Neuronal stem cell (in vitro differentiated cells): ENCODE measurements around the gene SLC2A9.
A peak's percentile ranks its signal among the peaks of the same experiment; 100 is the strongest.
"Not testable (repeated sequence)": the region's sequence is repeated elsewhere in the genome, so short reads cannot be mapped to it uniquely, and the experiment has no call there.

ENCODE experiments used
- DNase-seq: peaks from one replicate; pipeline ENCODE4 v3.0.0-alpha.2; 2013; ENCODE audit warnings: low spot score
- H2AFZ ChIP-seq: one replicate; pipeline ENCODE4 v1.6.1; 2013; ENCODE audit warnings: mild to moderate bottlenecking, low read length, inconsistent platforms
- H2AK5ac ChIP-seq: 2 replicates; pipeline ENCODE4 v1.6.1; 2013; ENCODE audit warnings: low read depth, mild to moderate bottlenecking, inconsistent platforms, low read length, moderate library complexity, mixed read lengths
- H2BK120ac ChIP-seq: 2 replicates; pipeline ENCODE4 v1.6.1; 2013; ENCODE audit warnings: low read depth, mild to moderate bottlenecking, inconsistent platforms, low read length, moderate library complexity, mixed read lengths
- H2BK12ac ChIP-seq: one replicate; pipeline ENCODE4 v1.6.1; 2013; ENCODE audit warnings: low read length, inconsistent platforms
- H2BK15ac ChIP-seq: 2 replicates; pipeline ENCODE4 v1.6.1; 2013; ENCODE audit warnings: mild to moderate bottlenecking, low read length, inconsistent platforms, mixed read lengths
- H2BK5ac ChIP-seq: one replicate; pipeline ENCODE4 v1.6.1; 2013; ENCODE audit warnings: inconsistent platforms, mild to moderate bottlenecking, low read length, moderate library complexity
- H3K14ac ChIP-seq: one replicate; pipeline ENCODE4 v1.6.1; 2013; ENCODE audit warnings: low read length, inconsistent platforms
- H3K18ac ChIP-seq: 2 replicates; pipeline ENCODE4 v1.6.1; 2013; ENCODE audit warnings: low read length, inconsistent platforms
- H3K23ac ChIP-seq: 2 replicates; pipeline ENCODE4 v1.6.1; 2013; ENCODE audit warnings: low read depth, mild to moderate bottlenecking, mixed read lengths, low read length, inconsistent platforms; ENCODE audit not compliant: poor library complexity
- H3K27ac ChIP-seq: replicated peaks from 3 replicates; pipeline ENCODE4 v1.5.1; 2013; ENCODE audit warnings: low read length, inconsistent platforms
- H3K27me3 ChIP-seq, 3 experiments: 2 replicates each; pipeline ENCODE4 v1.6.1; 2013; ENCODE audit warnings: low read length in 3 of 3, mild to moderate bottlenecking in 2 of 3, inconsistent platforms in 1 of 3, low read depth in 1 of 3, mixed read lengths in 1 of 3, moderate library complexity in 1 of 3; ENCODE audit not compliant: control insufficient read depth in 3 of 3, insufficient read depth in 3 of 3
- H3K36me3 ChIP-seq, 2 donors: replicated peaks in 1 of 2; 2 replicates each; pipeline ENCODE4 v1.6.1; 2013; ENCODE audit warnings: low read length in 2 of 2; ENCODE audit not compliant: control insufficient read depth in 2 of 2, insufficient read depth in 2 of 2
- H3K4ac ChIP-seq: 2 replicates; pipeline ENCODE4 v1.6.1; 2013; ENCODE audit warnings: inconsistent platforms, mild to moderate bottlenecking, low read length, moderate library complexity
- H3K4me1 ChIP-seq, 2 donors: 1 replicate in 1 of 2; 2 replicates in 1 of 2; pipeline ENCODE4 v1.6.1; 2013; ENCODE audit warnings: low read length in 2 of 2, low read depth in 1 of 2; ENCODE audit not compliant: control insufficient read depth in 2 of 2, insufficient read depth in 1 of 2
- H3K4me2 ChIP-seq: one replicate; pipeline ENCODE4 v1.6.1; 2013; ENCODE audit warnings: mild to moderate bottlenecking, low read length, inconsistent platforms; ENCODE audit not compliant: insufficient read depth, poor library complexity, severe bottlenecking
- H3K4me3 ChIP-seq, 2 donors: 2 replicates each; pipeline ENCODE4 v1.5.1; 2013; ENCODE audit warnings: low read length in 2 of 2, mild to moderate bottlenecking in 2 of 2, inconsistent platforms in 1 of 2, moderate library complexity in 1 of 2
- H3K79me1 ChIP-seq: one replicate; pipeline ENCODE4 v1.6.1; 2013; ENCODE audit warnings: low read depth, mild to moderate bottlenecking, inconsistent platforms, low read length, moderate library complexity
- H3K9ac ChIP-seq: one replicate; pipeline ENCODE4 v1.6.1; 2013; ENCODE audit warnings: mild to moderate bottlenecking, low read depth, low read length, inconsistent platforms; ENCODE audit not compliant: poor library complexity
- H3K9me3 ChIP-seq, 2 donors: replicated peaks in 1 of 2; 2 replicates each; pipeline versions ENCODE3 to v1.6.1; 2013; ENCODE audit warnings: low read length in 2 of 2, mild to moderate bottlenecking in 2 of 2, inconsistent platforms in 1 of 2, low read depth in 1 of 2, mixed read lengths in 1 of 2, moderate library complexity in 1 of 2; ENCODE audit not compliant: control insufficient read depth in 2 of 2, insufficient read depth in 1 of 2
- H4K8ac ChIP-seq: one replicate; pipeline ENCODE4 v1.6.1; 2013; ENCODE audit warnings: low read depth, mild to moderate bottlenecking, inconsistent platforms, low read length, moderate library complexity
- H4K91ac ChIP-seq: one replicate; pipeline ENCODE4 v1.6.1; 2013; ENCODE audit warnings: low read length, low read depth, mild to moderate bottlenecking, inconsistent platforms; ENCODE audit not compliant: poor library complexity
- WGBS, 2 donors: extraction: QIAGEN DNeasy Blood & Tissue Kit; methylation state at CpG; one replicate each; pipeline ENCODE4 v1.1.7; 2013; ENCODE audit warnings: missing lambda C conversion rate in 2 of 2, mixed read lengths in 1 of 2; ENCODE audit not compliant: insufficient read length in 2 of 2, insufficient replicate concordance in 1 of 2; ENCODE audit errors: extremely low coverage in 2 of 2; 5-methylcytosine and 5-hydroxymethylcytosine counted together

The SLC2A9 gene

DNA sequence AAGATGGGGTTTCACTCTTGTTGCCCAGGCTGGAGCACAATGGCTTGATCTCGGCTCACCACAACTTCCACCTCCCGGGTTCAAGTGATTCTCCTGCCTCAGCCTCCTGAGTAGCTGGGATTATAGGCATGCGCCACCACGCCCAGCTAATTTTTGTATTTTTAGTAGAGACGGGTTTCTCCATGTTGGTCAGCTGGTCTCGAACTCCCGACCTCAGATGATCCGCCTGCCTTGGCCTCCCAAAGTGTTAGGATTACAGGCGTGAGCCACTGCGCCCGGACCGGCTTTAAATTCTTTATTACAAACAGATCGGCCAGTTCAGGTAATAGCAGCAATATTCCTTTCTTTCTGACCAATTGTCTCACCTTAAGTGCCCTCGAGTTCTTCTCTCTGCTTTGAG lies 39.4 kb downstream of the SLC2A9 start:
- not testable (repeated sequence) for H3K9me3 ChIP-seq, H2BK12ac ChIP-seq, H2AFZ ChIP-seq, H3K36me3 ChIP-seq, H2BK15ac ChIP-seq, H3K14ac ChIP-seq, H3K4me3 ChIP-seq, H3K18ac ChIP-seq, H3K4me1 ChIP-seq, H3K27ac ChIP-seq, H3K4me2 ChIP-seq, H3K9ac ChIP-seq, H4K8ac ChIP-seq, H2BK5ac ChIP-seq, H3K4ac ChIP-seq, H3K23ac ChIP-seq, H4K91ac ChIP-seq, H3K27me3 ChIP-seq, H2AK5ac ChIP-seq, H2BK120ac ChIP-seq, DNase-seq, H3K79me1 ChIP-seq
- no CpG with 5 or more reads among the region's 14 CpGs for WGBS, 2 donors

- Histone ChIP-seq H3K4ac (no peak overlapping the region), H4K91ac (no peak overlapping the region), H3K27ac (no peak overlapping the region), H2BK15ac (no peak overlapping the region), H3K4me2 (no peak overlapping the region), H2AFZ (no peak overlapping the region), H3K36me3 (no peaks in the 10 kb centered on the region), H3K4me3 (peak overlapping the region in 1 of 2 donors; percentile 11), H2BK120ac (no peak overlapping the region), H3K9me3 (peaks cover 0 to 9% of the 10 kb centered on the region in 2 donors), H3K4me1 (peaks cover 0 to 6% of the 10 kb centered on the region in 2 donors), H3K27me3 (peaks cover 0 to 2% (median 0%) of the 10 kb centered on the region in 3 experiments), H2BK5ac (no peak overlapping the region), H3K14ac (no peak overlapping the region), H3K23ac (no peak overlapping the region), H3K79me1 (no peaks in the 10 kb centered on the region), H3K9ac (no peak overlapping the region), H2BK12ac (no peak overlapping the region), H3K18ac (no peak overlapping the region), H4K8ac (no peak overlapping the region), H2AK5ac (no peak overlapping the region)
- WGBS, 2 donors, result 100% methylated on average over 3 of the region's 5 CpGs; no CpG with 5 or more reads in 1 of the 2 donors
- no peak for DNase-seq
Measured at GRCh38 chr4:9980898-9981297, 40.4 kb downstream of the SLC2A9 start.

DNA sequence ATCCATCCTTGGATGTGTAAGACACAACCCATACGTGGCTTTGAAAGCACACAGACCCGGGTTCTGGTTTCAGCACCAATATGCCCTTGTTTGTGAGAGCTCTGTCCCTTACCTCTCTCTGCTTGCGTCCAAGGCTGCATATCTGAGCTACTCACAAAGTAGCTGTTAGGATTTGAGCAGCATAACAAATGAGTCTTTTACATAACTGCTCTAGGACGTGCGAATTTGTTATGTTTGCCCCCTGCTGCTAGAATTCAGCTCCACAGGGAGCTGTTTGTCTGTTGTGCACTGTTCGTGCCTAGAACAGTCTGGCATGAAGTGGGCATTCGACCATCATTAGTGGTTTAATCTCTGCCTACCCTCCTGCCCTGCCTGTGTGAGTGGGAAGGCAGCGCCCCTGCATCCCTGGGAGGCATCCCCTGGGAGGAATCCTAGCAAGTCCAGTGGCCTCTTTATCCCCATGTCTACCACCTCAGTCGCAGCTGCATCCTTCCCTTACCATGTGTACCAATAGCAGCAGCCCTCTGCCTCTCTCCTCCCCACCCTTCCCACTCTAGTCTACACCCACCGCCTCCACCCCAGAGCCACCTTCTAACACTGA lies 42.1 kb downstream of the SLC2A9 start:
- no CpG with 5 or more reads among the region's 10 CpGs for WGBS, 2 donors

GRCh38 chr4:9977518-9978031 lies 43.7 kb downstream of the SLC2A9 start:
- H3K4ac ChIP-seq, result no peak overlapping the region
- no peak overlapping the region for H3K14ac ChIP-seq
- H3K23ac ChIP-seq, result no peak overlapping the region
- no peak overlapping the region for H3K4me2 ChIP-seq
- H2AFZ ChIP-seq, result no peak overlapping the region
- no peak overlapping the region for H3K9ac ChIP-seq
- H4K8ac ChIP-seq, result no peak overlapping the region
- H3K9me3 ChIP-seq, result peaks cover 0 to 4% of the 10 kb centered on the region in 2 donors
- no peak overlapping the region for H2BK12ac ChIP-seq
- H2BK5ac ChIP-seq, result no peak overlapping the region
- no peak overlapping the region for H3K27ac ChIP-seq
- H2BK120ac ChIP-seq, result no peak overlapping the region
- no peak overlapping the region for H3K4me3 ChIP-seq
- no peaks in the 10 kb centered on the region for H3K36me3 ChIP-seq
- H4K91ac ChIP-seq, result no peak overlapping the region
- H2AK5ac ChIP-seq, result no peak overlapping the region
- no peaks in the 10 kb centered on the region for H3K27me3 ChIP-seq
- H3K4me1 ChIP-seq, result peaks cover 0 to 4% of the 10 kb centered on the region in 2 donors
- H3K18ac ChIP-seq, result no peak overlapping the region
- no CpG with 5 or more reads among the region's 11 CpGs for WGBS, 2 donors
- no peak overlapping the region for H2BK15ac ChIP-seq
- H3K79me1 ChIP-seq, result no peaks in the 10 kb centered on the region
- no peak for DNase-seq

More for the DNA sequence above, 42.1 kb downstream of the SLC2A9 start:
- no peak overlapping the region for H2AK5ac ChIP-seq
- no peak overlapping the region for H3K4me3 ChIP-seq
- H3K4me2 ChIP-seq, result no peak overlapping the region
- H2BK120ac ChIP-seq, result no peak overlapping the region
- H3K27me3 ChIP-seq, result no peaks in the 10 kb centered on the region
- no peaks in the 10 kb centered on the region for H3K36me3 ChIP-seq
- H2BK5ac ChIP-seq, result no peak overlapping the region
- H3K23ac ChIP-seq, result no peak overlapping the region
- H3K14ac ChIP-seq, result no peak overlapping the region
- peaks cover 0 to 4% of the 10 kb centered on the region in 2 donors for H3K4me1 ChIP-seq
- no peak overlapping the region for H4K8ac ChIP-seq
- no peaks in the 10 kb centered on the region for H3K79me1 ChIP-seq
- no peak for DNase-seq
- H2BK15ac ChIP-seq, result no peak overlapping the region
- H3K9ac ChIP-seq, result no peak overlapping the region
- H3K9me3 ChIP-seq, result peaks cover 0 to 4% of the 10 kb centered on the region in 2 donors
- H2AFZ ChIP-seq, result no peak overlapping the region
- H4K91ac ChIP-seq, result no peak overlapping the region
- H3K4ac ChIP-seq, result no peak overlapping the region
- no peak overlapping the region for H3K27ac ChIP-seq
- no peak overlapping the region for H2BK12ac ChIP-seq
- peak overlapping the region; percentile 15 for H3K18ac ChIP-seq
